ENCODE results near the gene PLN. TPM values are rescaled to one million over a fixed set of nuclear protein-coding genes. Genes with fewer than 3 reads are reported as not detected.

PLN gene
- total and polyA plus RNA-seq, 12 donors: 0.33 to 11.2 (median 6.0) TPM

DNA sequence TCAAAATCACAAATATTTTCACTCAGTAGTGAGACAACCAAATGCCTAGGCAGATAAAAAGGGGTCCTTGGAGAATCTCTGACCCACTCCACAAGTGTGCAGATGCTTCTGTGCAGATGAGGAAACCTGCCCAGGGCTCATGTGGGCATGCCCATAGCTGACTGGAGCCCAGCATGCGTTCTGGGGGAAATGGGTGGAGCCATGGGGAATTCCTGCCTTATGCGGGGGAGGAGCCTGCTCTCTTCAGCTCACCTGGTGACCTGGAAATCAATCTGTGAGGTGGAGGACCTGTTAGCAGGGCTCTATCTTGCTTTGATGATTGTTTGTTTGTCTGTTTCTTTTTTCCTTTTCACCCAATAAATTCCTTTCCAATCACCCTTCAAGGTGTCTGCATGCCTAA is 23.4 kb upstream of the PLN start:
- Histone ChIP-seq H3K9me3 (replicated peaks in 1 of 3) (no peaks in the 10 kb centered on the region), H3K27me3 (no peaks in the 10 kb centered on the region), H3K4me3 (no peak overlapping the region), H3K4me1 (replicated peaks in 1 of 2) (peaks cover 0 to 16% of the 10 kb centered on the region in 2 donors), H3K36me3 (replicated peaks in 1 of 2) (no peaks in the 10 kb centered on the region), H3K27ac (no peak overlapping the region)
- DNase-seq: no peak
- TF ChIP-seq, protein P1, sequence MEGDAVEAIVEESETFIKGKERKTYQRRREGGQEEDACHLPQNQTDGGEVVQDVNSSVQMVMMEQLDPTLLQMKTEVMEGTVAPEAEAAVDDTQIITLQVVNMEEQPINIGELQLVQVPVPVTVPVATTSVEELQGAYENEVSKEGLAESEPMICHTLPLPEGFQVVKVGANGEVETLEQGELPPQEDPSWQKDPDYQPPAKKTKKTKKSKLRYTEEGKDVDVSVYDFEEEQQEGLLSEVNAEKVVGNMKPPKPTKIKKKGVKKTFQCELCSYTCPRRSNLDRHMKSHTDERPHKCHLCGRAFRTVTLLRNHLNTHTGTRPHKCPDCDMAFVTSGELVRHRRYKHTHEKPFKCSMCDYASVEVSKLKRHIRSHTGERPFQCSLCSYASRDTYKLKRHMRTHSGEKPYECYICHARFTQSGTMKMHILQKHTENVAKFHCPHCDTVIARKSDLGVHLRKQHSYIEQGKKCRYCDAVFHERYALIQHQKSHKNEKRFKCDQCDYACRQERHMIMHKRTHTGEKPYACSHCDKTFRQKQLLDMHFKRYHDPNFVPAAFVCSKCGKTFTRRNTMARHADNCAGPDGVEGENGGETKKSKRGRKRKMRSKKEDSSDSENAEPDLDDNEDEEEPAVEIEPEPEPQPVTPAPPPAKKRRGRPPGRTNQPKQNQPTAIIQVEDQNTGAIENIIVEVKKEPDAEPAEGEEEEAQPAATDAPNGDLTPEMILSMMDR (IDR thresholded peaks at IDR 0.05): no peak
- TF ChIP-seq POLR2A (IDR thresholded peaks at IDR 0.05): no peak
- intact Hi-C loops (cut with DNase I): no loop called here
- WGBS, 4 donors: 68 to 81% (median 77%) methylated on average over 2 of the region's 2 CpGs

- intact Hi-C loops (cut with DNase I): no loop called here
- no peaks in the 10 kb centered on the region for H3K36me3 ChIP-seq (replicated peaks in 1 of 2)
- H3K4me3 ChIP-seq: no peak overlapping the region
- H3K9me3 ChIP-seq (replicated peaks in 1 of 3): no peaks in the 10 kb centered on the region
- DNase-seq: no peak
- no peaks in the 10 kb centered on the region for H3K27me3 ChIP-seq
- H3K4me1 ChIP-seq (replicated peaks in 1 of 2): peaks cover 0 to 16% of the 10 kb centered on the region in 2 donors
- no peak overlapping the region for H3K27ac ChIP-seq
- 84 to 97% (median 93%) methylated on average over 4 of the region's 4 CpGs for WGBS, 4 donors
- no peak for TF ChIP-seq POLR2A (IDR thresholded peaks at IDR 0.05)
- TF ChIP-seq, protein P1 (IDR thresholded peaks at IDR 0.05): no peak
These were observed 21.9 kb upstream of the PLN start for GRCh38 chr6:118525913-118526780.

DNA sequence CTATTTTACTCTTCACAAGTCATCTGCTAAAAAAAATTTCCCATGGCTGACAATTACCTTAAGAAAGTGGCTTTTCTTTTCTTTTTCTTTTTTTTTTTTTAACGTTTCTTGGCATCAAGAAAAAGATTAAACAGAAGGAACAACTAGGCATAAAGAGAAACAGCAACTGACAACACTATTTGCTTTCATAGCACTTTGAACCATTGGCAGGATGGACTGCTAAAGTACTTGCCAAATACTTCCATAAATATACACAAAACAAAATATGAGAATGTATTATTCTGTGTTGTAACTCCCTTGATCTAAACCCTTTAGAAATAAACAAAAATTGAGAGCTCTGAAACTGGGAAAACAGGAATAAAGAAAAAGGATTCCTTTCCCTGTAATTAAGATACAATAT is 20.0 kb upstream of the PLN start:
- Histone ChIP-seq H3K4me1 (replicated peaks in 1 of 2) (peaks cover 0 to 16% of the 10 kb centered on the region in 2 donors), H3K9me3 (replicated peaks in 1 of 3) (no peaks in the 10 kb centered on the region), H3K27ac (no peak overlapping the region), H3K4me3 (no peak overlapping the region), H3K27me3 (no peaks in the 10 kb centered on the region), H3K36me3 (replicated peaks in 1 of 2) (no peaks in the 10 kb centered on the region)
- intact Hi-C loops (cut with DNase I): no loop called here
- 33 to 40% (median 37%) methylated on average over 1 of the region's 1 CpG for WGBS, 4 donors
- TF ChIP-seq, protein P1 (IDR thresholded peaks at IDR 0.05): no peak
- no peak for TF ChIP-seq POLR2A (IDR thresholded peaks at IDR 0.05)
- no peak for DNase-seq

GRCh38 chr6:118529756-118530155 is 18.3 kb upstream of the PLN start:
- Histone ChIP-seq H3K27ac (no peak overlapping the region), H3K27me3 (no peaks in the 10 kb centered on the region), H3K4me3 (no peak overlapping the region), H3K36me3 (replicated peaks in 1 of 2) (no peaks in the 10 kb centered on the region), H3K4me1 (replicated peaks in 1 of 2) (peaks cover 0 to 16% of the 10 kb centered on the region in 2 donors), H3K9me3 (replicated peaks in 1 of 3) (no peaks in the 10 kb centered on the region)
- WGBS, 4 donors: 86 to 92% (median 92%) methylated on average over 2 of the region's 2 CpGs
- no peak for DNase-seq
- intact Hi-C loops (cut with DNase I): no loop called here
- no peak for TF ChIP-seq POLR2A (IDR thresholded peaks at IDR 0.05)
- TF ChIP-seq, protein P1 (IDR thresholded peaks at IDR 0.05): no peak
